Osteoblast (primary cell): ENCODE measurements around the gene RAB10. TPM values are rescaled to one million over a fixed set of nuclear protein-coding genes. Genes with fewer than 3 reads are reported as not detected.

Experiments
- DNase-seq: peaks from one replicate; pipeline ENCODE4 v3.0.0; 2011; ENCODE audit warnings: low spot score, mixed read lengths; ENCODE audit not compliant: insufficient read length; ENCODE audit errors: missing footprints
- H2AFZ ChIP-seq: 2 replicates; pipeline ENCODE4 v1.6.0; 2011; ENCODE audit warnings: mild to moderate bottlenecking, low read length
- H3K27ac ChIP-seq: 2 replicates; pipeline ENCODE4 v1.5.1; 2011; ENCODE audit warnings: mild to moderate bottlenecking, low read depth, low read length, moderate library complexity
- H3K27me3 ChIP-seq: 2 replicates; pipeline ENCODE4 v1.6.0; 2012; ENCODE audit warnings: mild to moderate bottlenecking, control low read depth, inconsistent platforms, low read length, moderate library complexity; ENCODE audit not compliant: insufficient read depth
- H3K36me3 ChIP-seq: 2 replicates; pipeline ENCODE4 v1.5.1; 2011; ENCODE audit warnings: mild to moderate bottlenecking, low read length, control low read depth, moderate library complexity; ENCODE audit not compliant: insufficient read depth
- H3K4me1 ChIP-seq: 2 replicates; pipeline ENCODE4 v1.5.1; 2011; ENCODE audit warnings: mild to moderate bottlenecking, low read length, control low read depth, moderate library complexity; ENCODE audit not compliant: insufficient read depth
- H3K4me2 ChIP-seq: 2 replicates; pipeline ENCODE4 v1.6.0; 2011; ENCODE audit warnings: mild to moderate bottlenecking, low read length; ENCODE audit not compliant: insufficient read depth
- H3K4me3 ChIP-seq: fragments of 200-600 bp; sonication (generic); 3 replicates; pipeline ENCODE4 v1.5.1; 2012; ENCODE audit warnings: mild to moderate bottlenecking, low read length, inconsistent platforms; ENCODE audit not compliant: insufficient read depth
- H3K79me2 ChIP-seq: 2 replicates; pipeline ENCODE4 v1.6.0; 2012; ENCODE audit warnings: mild to moderate bottlenecking, low read length, control low read depth, inconsistent platforms; ENCODE audit not compliant: insufficient read depth
- H3K9me3 ChIP-seq: 2 replicates; pipeline ENCODE4 v1.5.1; 2011; ENCODE audit warnings: low read depth, low read length, control low read depth
- H4K20me1 ChIP-seq: 2 replicates; pipeline ENCODE4 v1.6.0; 2012; ENCODE audit warnings: mild to moderate bottlenecking, low read length, control low read depth; ENCODE audit not compliant: insufficient read depth
- CTCF ChIP-seq: IDR thresholded peaks from 2 replicates; pipeline ENCODE4 v1.5.1; 2011; ENCODE audit warnings: mild to moderate bottlenecking, low read depth, low read length, moderate library complexity; ENCODE audit errors: extremely low read depth
- total RNA-seq: library from RNA; depleted of rRNA; stranded (reverse); fragments of >200 nt; gene quantifications from 2 replicates; pipeline ENCODE4 v1.2.3, GENCODE V29; 2012

The RAB10 gene
- total RNA-seq, 1 donor, result 151 TPM

GRCh38 chr2:26064846-26065245, 31.0 kb downstream of the RAB10 start:
- H3K4me2 ChIP-seq, result no peak overlapping the region
- DNase-seq, result no peak
- no peak overlapping the region for H3K4me3 ChIP-seq
- H3K4me1 ChIP-seq, result peaks cover 12% of the 10 kb centered on the region
- H3K27me3 ChIP-seq, result no peaks in the 10 kb centered on the region
- no peak overlapping the region for H2AFZ ChIP-seq
- H3K9me3 ChIP-seq, result no peaks in the 10 kb centered on the region
- no peak overlapping the region for H3K27ac ChIP-seq
- peaks cover 10% of the 10 kb centered on the region for H3K36me3 ChIP-seq
- TF ChIP-seq CTCF, result no peak
- H4K20me1 ChIP-seq, result peaks cover 37% of the 10 kb centered on the region
- H3K79me2 ChIP-seq, result peaks cover 96% of the 10 kb centered on the region

GRCh38 chr2:26067186-26067974, 33.5 kb downstream of the RAB10 start:
- no peak for TF ChIP-seq CTCF
- Histone ChIP-seq H4K20me1 (peaks cover 27% of the 10 kb centered on the region), H3K36me3 (peaks cover 10% of the 10 kb centered on the region), H3K4me1 (peaks cover 12% of the 10 kb centered on the region), H3K27me3 (no peaks in the 10 kb centered on the region), H3K4me2 (no peak overlapping the region), H3K9me3 (no peaks in the 10 kb centered on the region), H3K79me2 (peaks cover 96% of the 10 kb centered on the region), H2AFZ (no peak overlapping the region), H3K4me3 (no peak overlapping the region), H3K27ac (no peak overlapping the region)
- DNase-seq, result peak; percentile 41

GRCh38 chr2:26067980-26068507, 34.2 kb downstream of the RAB10 start:
- H3K4me3 ChIP-seq, result no peak overlapping the region
- H3K4me1 ChIP-seq, result peaks cover 12% of the 10 kb centered on the region
- peak overlapping the region; percentile 57 for H3K27ac ChIP-seq
- no peaks in the 10 kb centered on the region for H3K9me3 ChIP-seq
- no peak overlapping the region for H2AFZ ChIP-seq
- peak overlapping the region; percentile 61 for H3K4me2 ChIP-seq
- H3K79me2 ChIP-seq, result peaks cover 96% of the 10 kb centered on the region
- no peaks in the 10 kb centered on the region for H3K27me3 ChIP-seq
- no peak for TF ChIP-seq CTCF
- peaks cover 30% of the 10 kb centered on the region for H4K20me1 ChIP-seq
- H3K36me3 ChIP-seq, result peaks cover 10% of the 10 kb centered on the region
- DNase-seq, result no peak

GRCh38 chr2:26068602-26069298, 34.9 kb downstream of the RAB10 start:
- no peaks in the 10 kb centered on the region for H3K9me3 ChIP-seq
- no peaks in the 10 kb centered on the region for H3K27me3 ChIP-seq
- TF ChIP-seq CTCF, result no peak
- H3K4me3 ChIP-seq, result no peak overlapping the region
- H3K4me1 ChIP-seq, result peaks cover 12% of the 10 kb centered on the region
- H3K79me2 ChIP-seq, result peaks cover 96% of the 10 kb centered on the region
- H3K36me3 ChIP-seq, result peaks cover 7% of the 10 kb centered on the region
- H2AFZ ChIP-seq, result no peak overlapping the region
- H3K4me2 ChIP-seq, result peak overlapping the region; percentile 61
- peak overlapping the region; percentile 57 for H3K27ac ChIP-seq
- peaks cover 37% of the 10 kb centered on the region for H4K20me1 ChIP-seq
- peak; percentile 76 for DNase-seq
